CD4-positive, alpha-beta T cell treated with Interleukin-6 at 100 ng/mL for 8 hours (primary cell): ENCODE results near the gene ATP9A.
"Not testable (repeated sequence)": the region's sequence is repeated elsewhere in the genome, so short reads cannot be mapped to it uniquely, and the experiment has no call there.

Experiments used
- DNase-seq: peaks from one replicate; pipeline ENCODE4 v3.0.0-alpha.2; 2020; ENCODE audit warnings: mixed read lengths, low spot score

The ATP9A gene

GRCh38 chr20:51723026-51723425 is 45.2 kb downstream of the ATP9A start:
- not testable (repeated sequence) for DNase-seq

- DNase-seq, result not testable (repeated sequence)
These were observed 45.9 kb downstream of the ATP9A start for GRCh38 chr20:51722246-51722645.

GRCh38 chr20:51720854-51721253 is 47.3 kb downstream of the ATP9A start:
- DNase-seq, result no peak

- no peak for DNase-seq
These were observed 47.8 kb downstream of the ATP9A start for GRCh38 chr20:51720384-51720783.

- no peak for DNase-seq
These were observed 52.4 kb downstream of the ATP9A start for GRCh38 chr20:51715856-51716185.

DNA sequence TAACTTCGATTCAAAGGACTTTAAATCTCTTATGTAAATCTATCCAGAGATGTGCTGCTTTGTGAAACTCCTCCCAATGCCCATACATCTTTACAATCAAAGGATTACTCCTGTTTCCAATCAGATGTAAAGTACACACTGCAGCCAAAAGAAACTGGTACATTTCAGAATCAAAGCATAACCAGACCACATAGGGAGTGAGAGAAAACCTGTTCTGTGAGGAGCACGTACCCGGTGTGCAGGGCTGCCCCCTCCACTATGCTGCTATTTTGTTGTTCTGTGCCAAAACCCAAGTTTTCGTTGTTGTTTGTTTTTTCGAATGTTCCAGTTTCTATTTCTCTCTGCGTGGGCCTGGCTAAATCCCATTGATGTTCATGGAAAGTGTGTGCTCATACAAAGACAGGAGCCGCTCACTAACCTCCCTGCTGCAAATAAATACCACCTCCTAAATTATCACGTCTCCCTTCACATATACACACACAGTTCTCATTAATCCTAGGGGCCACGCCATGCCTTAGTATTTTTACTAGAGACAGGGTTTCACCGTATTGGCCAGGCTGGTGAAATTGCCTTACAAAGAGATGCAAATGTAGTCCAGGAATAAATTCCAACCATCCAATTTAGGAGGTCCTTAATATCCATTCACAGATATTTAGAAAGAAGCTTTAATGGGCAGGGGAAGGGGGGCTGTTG is 52.9 kb downstream of the ATP9A start:
- DNase-seq, result no peak

DNA sequence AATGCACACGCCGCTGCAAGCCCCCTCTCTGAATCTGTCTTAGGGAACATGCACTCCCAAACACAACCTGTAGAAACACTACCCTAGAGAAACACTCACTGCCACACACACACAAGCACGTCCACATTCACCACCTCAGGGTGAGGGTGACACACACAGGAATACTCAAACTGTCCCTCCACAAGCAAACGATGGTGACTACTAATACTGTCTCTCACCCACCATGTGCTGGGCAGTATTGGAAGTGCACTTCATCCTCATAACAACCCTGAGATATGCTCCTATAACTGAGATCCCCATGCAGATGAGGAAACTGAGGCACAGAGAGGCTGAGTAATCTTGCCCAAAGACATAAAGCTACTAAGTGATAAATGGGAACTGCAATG is 55.0 kb downstream of the ATP9A start:
- DNase-seq, result no peak

DNA sequence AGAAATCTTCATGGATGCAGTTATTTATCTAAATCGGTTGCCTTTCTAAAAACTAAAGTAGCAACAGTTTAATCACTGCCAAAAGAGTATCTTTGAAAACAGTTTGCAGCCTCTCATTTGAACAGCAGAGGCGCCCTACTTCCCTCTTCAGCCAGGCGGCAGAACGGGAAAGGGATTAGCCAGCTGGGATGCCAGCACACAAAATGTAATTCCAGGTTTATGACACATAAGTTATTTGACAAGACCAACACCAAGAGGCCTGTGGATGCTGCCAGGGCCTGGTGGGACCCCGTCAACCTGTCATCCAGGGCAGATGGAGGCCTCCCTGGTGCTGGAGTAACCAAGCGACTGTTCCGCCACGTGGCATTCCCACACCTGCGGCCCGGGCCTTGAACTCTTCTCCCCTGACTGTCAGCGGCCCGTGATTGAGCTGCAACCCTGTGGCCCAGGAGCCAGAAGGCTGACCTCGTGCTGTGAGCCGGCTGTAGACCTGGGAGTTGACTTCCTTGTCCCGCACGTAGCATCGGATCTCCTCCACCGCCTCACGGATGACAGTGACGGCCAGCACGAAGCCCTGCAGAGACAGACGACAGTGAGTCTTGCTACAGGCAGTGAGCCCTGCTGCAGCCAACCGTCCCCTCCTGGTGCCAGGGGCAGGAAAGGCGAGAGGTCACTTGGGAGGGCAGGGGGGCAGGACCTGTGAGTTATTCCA is 55.5 kb downstream of the ATP9A start:
- DNase-seq, result no peak

- no peak for DNase-seq
These were observed 56.8 kb downstream of the ATP9A start for GRCh38 chr20:51711426-51711825.

- DNase-seq, result no peak
These were observed 57.8 kb downstream of the ATP9A start for GRCh38 chr20:51710361-51710894.

- no peak for DNase-seq
These were observed 62.8 kb downstream of the ATP9A start for GRCh38 chr20:51705400-51705799.

GRCh38 chr20:51703400-51704287 is 64.5 kb downstream of the ATP9A start:
- no peak for DNase-seq

GRCh38 chr20:51702556-51702955 is 65.6 kb downstream of the ATP9A start:
- DNase-seq, result no peak

DNA sequence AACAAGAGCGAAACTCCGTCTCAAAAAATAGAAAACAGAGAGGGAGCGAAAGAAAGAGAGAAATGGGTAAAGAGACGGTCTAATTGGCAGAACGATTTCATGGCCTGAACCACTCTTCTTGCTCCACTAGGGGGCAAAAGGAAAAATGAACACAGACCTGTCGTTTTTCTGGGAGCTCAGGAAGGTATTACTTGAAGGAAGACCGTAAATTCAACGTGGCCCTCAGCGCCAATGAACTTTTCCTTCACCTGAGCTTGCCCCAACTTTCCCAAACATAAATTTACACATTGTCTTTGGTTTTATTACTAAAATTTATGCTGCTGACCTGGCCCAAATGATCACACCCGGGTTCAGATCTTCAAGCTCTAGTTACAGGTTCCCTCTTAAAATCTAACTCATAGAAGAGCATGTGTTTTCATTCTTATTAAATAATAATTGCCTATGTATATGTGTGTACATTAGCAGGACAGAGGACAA is 67.3 kb downstream of the ATP9A start:
- no peak for DNase-seq

DNA sequence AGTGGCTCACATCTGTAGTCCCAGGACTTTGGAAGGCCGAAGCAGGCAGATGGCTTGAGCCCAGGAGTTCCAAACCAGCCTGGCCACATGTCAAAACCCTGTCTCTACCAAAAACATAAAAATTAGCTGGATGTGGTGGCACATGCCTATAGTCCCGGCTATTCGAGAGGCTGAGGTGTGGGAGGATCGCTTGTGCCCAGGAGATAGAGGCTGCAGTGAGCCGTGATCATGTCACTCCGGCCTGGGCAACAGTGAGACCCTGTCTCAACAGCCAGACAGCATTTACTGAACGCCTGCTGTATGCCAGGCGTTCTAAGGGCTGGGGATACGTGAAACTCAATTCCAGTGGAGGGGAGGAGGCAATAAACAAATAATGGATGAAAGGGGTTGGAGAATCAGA is 69.9 kb downstream of the ATP9A start:
- no peak for DNase-seq

GRCh38 chr20:51697096-51697826 is 70.9 kb downstream of the ATP9A start:
- DNase-seq, result no peak

DNA sequence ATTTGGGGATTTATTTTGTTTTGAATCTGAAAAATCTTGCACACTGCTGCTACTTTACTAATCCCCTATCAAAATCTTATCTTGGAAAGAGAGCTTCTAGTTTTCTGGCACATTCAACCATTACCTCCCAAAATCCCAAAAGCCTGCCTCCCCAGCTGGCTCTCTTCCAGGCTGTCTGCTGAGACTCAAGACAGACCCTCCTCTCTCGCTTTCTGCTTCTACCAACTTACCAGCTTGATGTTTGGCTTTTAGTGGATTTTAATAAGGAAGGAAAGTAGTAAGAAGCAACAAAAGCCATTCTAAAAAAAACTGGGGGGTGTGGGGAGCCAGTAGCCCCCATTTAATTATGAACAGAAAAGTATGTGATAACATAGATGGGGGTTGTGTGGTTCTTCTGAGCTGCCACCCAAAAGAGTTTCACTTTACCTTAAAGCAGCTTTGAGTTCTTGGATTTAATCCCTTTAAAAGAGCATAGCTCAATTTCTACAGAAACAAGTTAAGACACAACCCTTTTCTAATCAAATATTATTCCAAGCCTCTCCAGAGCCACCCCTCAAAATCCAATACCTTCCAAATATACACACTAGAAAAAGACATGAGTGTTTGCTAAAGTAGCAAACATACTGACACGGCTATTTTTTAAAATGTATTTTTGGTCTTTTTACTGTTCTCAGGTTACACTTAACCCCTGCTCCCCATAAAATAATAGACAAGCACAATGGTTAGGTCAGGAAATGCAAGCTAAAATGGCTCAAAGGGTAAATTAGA is 71.7 kb downstream of the ATP9A start:
- DNase-seq, result no peak

GRCh38 chr20:51695574-51696303 is 72.5 kb downstream of the ATP9A start:
- DNase-seq, result no peak

DNA sequence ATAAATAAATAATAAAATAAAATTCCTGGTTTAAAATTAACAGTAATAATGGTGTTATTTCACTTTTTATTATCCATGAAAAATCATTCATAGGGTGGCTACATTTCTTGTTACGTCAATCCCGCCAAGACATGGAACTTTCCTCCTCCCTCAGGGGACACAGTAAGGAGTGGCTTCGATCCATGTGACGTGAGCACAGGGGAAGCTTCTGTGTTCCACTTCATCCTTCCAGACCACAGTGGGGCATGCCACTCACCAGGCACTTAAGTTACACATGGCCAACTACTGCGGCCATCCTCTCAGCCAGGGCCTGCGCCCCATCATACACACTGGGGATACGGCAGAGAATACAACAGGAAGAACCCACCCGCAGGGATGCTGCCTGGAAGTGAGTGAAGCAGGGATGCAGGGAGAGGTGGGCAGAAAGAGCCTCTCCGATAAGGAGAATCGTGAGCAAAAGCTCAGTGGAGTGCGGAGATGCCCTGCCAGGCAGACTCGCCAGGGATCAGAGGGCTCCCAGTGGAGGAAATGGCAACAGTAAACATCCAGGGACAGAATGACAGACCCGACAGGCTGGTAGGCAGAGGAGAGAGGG is 75.3 kb downstream of the ATP9A start:
- no peak for DNase-seq

- no peak for DNase-seq
These were observed 76.5 kb downstream of the ATP9A start for GRCh38 chr20:51691703-51692102.
